SHP77 treated with DMSO at 0.1 percent for 48 hours (cell line): ENCODE measurements around the gene SPSB3.

Experiments used
- DNase-seq: peaks from one replicate; lab custom pipeline; 2025; lab: John Stamatoyannopoulos, UW

SPSB3 gene

DNA sequence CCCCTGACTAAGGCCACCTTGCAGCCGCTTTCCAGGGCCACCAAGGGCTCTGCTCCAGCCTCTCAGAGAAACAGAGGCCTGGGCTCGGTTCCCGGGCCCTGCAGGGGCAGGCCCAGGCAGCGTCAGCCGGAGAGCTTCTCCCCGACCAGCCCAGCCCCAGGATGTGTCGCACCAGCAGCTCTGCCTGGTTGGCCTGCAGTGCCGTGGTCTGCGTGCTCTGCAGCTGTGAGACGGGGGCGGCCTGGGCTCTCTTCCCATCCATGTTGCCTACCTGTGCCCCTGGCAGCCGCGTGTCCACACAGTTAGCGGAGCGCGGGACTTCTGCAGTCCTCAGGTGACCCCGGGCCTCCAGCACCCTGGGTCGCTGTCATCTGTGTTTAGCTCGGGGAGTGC lies 6.3 kb upstream of the SPSB3 start:
- DNase-seq: no peak

DNA sequence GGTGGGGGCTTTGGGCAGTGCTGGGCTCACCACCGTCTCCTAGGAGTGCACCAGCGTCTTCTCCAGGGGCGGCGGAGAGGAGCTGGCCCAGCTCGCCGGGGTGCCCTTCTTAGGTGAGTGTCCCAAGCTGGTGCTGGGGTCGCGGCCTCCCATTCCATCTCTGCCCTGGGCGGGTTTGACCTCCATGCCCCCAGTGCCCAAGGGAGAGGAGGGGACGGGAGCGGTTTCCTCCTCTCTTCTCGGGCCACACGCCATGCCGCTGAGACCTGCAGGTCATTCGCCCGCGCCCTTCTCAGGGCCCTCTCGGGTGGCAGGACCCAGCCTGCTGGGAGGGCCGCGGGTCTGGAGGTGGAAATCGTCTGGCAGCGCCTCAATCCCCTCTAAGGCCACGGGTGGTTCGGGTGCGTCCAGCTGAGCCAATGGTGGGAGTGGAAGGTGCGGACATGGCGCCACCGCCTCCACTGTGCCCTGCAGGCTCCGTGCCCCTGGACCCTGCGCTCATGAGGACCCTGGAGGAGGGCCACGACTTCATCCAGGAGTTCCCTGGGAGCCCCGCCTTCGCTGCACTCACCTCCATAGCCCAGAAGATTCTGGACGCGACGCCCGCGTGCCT lies 5.8 kb upstream of the SPSB3 start:
- DNase-seq: no peak

DNA sequence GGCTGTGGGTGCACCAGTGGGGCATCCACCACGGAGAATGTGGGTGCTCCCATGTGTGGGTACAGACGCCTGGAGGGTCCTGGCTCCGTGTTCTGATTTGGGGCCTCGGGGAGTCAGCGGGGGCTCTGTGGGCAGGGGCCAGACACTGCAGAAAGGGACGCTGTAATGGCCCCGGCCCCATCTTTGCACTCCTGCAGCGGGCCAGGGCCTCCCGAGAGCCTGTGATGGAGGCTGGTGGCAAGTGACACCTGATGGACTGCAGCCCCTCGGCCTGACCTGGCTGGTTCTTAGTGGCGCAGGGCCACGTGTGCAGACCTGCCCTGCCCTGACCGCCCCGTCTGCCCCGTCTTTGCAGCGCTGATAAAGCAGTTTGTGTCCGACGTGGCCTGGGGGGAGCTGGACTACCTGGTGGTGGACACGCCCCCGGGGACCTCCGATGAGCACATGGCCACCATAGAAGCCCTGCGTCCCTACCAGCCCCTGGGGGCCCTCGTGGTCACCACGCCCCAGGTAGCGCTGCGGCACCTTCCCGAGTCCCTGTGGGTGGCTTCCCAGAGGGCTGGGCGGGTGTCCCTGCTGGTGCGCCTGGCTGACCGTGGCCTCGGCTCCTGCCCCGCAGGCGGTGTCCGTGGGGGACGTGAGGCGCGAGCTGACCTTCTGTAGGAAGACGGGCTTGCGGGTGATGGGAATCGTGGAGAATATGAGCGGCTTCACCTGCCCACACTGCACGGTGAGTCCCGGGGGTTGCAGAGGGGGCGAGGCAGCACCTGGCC lies 5.1 kb upstream of the SPSB3 start:
- DNase-seq: no peak

DNA sequence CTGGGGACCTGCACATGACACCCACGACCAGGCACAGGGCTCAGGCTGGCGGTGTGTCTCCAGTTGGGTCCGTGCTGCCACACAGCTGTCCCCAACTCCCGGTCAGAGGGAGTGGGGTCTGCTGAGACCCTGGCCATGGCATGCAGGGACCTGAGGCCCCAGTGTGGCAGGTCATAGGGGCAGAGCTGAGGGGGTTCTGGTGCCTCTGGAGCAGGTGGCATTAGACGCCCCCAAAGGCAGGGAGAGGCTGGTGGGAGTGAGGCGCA lies 4.6 kb upstream of the SPSB3 start:
- no peak for DNase-seq

DNA sequence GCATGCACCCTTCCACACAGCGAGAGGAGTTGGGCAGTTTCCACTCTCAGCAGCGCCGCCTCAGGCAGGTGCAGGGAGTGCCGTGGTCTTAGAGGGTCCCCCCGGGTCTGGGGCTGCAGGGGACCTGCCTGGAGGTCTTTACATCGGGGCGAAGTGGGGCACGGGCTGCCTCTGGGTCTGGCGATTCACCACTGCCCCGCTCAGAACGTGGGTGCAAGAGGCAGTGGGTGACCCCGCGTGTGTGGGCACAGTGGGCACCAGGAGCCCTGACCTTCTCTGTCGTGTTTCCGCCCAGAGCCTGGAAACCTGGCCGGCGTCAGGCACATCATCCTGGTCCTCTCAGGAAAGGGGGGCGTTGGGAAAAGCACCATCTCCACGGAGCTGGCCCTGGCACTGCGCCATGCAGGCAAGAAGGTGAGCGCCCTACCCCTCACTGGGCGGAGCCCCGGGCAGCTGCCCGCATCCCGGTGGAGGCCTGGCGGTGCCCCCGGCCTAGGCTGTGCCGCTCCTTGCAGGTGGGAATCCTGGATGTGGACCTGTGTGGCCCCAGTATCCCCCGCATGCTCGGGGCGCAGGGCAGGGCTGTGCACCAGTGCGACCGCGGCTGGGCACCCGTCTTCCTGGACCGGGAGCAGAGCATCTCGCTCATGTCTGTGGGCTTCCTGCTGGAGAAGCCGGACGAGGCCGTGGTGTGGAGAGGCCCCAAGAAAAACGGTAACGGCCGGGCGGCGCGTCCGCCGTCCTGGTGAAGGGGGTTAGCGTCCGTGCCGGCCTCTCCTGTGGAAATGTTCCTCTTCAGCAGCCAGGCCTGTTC lies 4.1 kb upstream of the SPSB3 start:
- DNase-seq: no peak

DNA sequence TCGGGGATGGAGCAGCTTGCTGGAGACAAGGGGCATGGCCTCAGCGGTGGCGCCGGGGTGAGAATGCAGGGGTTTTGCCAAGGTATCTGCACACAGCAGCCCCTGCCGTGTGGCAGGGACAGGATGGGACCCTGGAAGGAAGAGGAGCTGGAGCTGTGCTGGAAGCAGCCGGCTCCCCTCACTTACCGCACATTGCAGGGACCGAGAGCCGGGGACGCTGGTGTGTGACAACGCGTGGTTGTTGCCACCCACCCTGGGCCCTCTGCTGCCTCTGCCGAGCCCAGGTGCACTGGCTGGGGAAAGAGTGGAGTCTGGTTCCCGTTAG lies 3.4 kb upstream of the SPSB3 start:
- DNase-seq: no peak

GRCh38 chr16:1784977-1785845 lies 2.8 kb upstream of the SPSB3 start:
- no peak for DNase-seq

DNA sequence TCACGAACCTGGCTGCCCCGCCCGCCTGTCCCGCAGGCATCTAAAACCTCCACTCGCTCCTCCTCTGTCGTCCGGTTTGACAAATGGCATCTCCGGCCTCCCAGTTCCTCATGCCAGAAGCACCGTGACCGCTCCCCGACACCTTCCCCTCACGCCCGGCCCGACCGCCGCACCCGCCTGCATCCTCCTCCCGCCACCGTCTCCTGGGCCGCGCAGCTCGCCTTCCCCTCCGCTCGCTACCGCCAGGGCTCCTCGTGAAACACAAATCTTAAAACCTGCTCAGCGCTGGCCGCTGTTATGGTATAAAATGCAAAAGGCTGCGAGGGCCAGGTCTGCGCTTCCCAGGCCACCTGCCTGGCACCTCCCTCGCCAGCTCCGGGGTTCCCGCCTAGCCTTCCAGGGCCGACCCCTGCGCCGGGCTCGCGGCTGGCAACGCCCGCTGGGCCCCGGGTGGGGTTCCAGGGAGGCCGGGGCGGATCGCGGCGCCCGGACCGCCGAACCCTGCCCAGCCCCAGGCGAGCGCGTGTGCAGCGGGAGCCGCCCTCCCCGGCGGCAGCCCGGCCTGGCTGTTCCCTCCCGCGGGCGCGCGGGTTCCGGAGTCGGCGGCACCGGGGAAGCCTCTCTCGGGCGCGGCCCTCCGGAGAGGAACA lies 488 bp downstream of the SPSB3 start:
- no peak for DNase-seq

DNA sequence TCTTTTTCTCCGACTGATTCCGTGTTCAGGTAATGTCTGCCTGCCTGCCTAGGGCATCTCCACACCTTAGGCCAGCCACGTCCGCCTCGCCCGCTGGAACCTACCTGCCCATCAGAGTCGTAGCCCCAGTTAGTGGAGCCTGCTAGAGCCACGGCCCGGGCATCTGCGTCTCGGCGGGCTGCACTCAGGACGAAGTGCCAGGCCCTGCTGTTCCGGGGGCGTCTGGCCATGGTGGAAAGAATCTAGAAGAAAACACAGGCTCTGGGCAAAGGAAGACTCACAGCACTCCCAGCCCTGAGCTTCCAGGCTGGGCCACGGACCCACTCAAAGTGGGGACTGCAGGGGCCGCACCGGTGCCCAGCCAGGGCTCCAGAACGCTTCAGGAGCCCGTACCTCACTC lies 1.1 kb downstream of the SPSB3 start:
- DNase-seq: no peak

DNA sequence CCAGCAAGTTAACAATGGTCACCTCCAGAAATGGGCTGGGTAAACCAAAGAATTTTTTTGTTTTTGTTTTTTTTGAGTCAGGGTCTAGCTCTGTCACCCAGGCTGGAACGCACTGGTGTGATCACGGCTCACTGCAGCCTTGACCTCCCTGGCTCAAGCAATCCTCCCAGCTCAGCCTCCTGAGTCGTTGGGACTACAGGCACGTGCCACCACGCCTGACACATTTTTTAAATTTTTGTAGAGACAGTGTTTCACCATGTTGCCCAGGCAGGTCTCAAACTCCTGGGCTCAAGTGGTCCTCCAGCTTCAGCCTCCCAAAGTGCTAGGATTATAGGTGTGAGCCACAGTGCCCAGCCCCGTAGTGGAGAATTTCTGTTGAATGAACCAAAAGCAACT lies 1.7 kb downstream of the SPSB3 start:
- DNase-seq: no peak

- no peak for DNase-seq
Observed at GRCh38 chr16:1779741-1780676, 2.4 kb downstream of the SPSB3 start.

DNA sequence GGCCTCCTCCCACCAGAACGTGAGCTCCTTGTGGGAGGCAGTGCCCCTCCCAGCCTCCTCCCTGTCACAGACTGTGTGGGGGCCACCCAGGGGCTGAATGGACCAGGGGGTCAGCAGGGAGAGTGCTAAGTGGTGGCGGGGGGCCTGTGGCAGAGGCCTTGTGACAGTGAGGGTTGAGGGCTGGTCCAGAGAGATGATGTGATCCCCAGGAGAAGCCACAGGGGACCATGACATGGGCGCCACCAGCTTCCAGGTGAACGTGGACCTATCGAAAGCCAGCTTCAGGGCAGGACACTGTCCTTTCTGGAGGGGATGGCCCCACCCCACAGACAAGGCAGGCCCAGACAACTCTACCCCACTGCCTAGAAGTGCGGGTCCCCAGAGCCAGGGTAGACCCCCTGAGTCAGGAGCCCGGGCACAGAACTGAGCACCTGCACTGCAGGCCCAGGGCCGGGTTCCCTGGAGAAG lies 3.1 kb downstream of the SPSB3 start:
- no peak for DNase-seq

- DNase-seq: no peak
Observed at GRCh38 chr16:1778200-1779179, 3.9 kb downstream of the SPSB3 start.

DNA sequence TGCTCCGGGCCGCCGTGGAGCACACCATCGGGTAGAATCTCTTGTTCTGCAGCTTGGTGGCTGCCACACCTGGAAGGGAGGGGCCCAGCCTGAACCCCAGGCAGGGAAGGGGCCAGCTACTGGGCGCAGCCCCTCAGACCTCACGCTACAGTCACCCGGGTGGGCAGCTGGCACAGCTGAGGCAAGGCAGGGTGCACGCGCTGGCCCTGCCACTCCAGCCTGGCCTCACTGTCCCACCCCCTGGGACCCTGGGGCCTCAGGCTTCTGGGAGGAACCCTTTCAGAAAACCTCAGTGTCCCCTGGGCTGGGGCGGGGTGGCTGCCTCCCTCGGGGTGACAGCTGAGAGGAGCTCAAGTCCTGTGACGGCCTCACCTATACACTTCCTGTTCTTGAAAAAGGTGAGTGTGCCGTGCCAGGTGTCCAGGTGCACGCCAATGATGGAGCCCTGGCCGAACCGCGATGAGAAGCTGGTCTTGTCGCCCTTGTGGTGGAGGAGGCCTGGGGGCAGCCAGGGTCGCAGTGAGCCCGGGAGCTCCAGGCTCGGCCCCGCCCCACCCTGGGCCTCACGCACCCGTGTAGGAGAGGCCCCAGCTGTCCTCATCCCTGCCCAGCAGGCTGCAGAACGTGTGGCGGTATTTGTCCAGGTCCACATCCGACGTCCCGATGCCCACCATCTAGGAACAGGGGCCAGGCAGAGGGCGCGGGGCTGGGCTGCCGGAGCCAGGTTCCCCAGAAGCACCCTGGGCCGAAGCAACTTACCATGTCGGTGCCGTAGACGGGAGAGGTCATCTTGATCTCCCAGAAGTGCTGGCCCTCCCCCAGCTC lies 4.8 kb downstream of the SPSB3 start:
- no peak for DNase-seq

DNA sequence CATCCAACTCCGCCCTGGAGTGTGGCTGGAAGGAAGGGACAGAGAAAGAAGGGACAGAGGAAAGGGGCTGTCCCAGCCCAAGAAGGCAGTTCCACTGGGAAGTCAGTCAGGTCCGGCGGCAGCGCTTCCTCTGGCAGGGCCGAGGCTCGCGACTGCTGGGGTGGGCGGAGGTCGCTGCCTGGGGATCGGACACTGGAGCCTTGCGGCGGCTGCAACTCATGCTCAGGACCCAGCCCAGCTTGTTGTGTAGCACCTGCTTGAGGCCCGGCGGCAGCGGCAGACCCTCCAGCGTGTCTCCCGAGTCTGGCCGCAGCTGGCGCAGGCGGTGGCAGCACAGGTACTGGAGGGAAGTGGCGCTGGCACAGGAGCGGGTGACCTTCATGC lies 5.4 kb downstream of the SPSB3 start:
- no peak for DNase-seq

- DNase-seq: no peak
Observed at GRCh38 chr16:1776672-1776955, 5.8 kb downstream of the SPSB3 start.

GRCh38 chr16:1775846-1776671 lies 6.3 kb downstream of the SPSB3 start:
- no peak for DNase-seq
